ENCODE data around the gene C22orf23. TPM values are rescaled to one million over a fixed set of nuclear protein-coding genes. Genes with fewer than 3 reads are reported as not detected.

The C22orf23 gene
- polyA plus RNA-seq: 0.69 and 4.0 TPM in 2 replicates

DNA sequence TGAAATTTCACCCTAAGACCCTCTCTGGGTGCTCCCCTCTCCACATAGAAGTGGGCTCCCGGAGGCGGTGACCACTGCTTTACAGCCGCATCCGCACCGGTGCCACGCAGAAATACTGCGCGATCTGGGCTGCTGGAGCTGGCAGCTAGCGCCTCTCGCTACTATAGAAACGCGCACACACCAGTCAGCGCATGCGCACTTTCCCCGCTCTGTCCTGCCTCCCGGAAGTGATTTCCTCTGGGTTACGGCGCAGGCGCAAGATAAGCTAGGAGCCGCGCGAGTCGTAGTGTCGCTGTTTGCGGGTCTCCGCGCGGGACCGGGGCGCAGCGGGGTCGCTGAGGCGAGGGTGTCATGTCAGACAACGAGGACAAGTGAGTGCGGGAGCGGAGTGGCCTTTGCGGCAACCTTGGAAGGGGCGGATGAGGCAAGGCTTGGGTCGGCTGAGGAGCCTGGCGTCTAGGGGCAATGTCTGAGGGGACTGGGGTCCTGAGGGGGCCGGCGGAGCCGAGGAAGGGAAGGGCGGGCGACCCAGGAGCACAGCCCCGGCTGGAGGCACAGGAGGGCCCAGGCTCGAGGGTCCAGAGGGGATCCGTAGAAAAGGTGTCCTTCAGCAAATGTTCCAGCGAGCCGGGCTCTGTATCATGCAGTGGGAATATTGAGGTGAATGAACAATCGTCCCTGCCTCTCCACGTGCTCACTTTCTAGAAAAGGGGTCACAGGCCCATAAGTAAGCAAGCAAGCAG lies at the start of gene C22orf23, which contains the start of gene POLR2F:
TSS of gene C22orf23 (minus strand) at position 165 of the 743 bp plus-strand sequence. CDS start 452 bp downstream, outside the sequence.
TSS of gene POLR2F (plus strand) at position 263 of the 743 bp plus-strand sequence. CDS start at position 352, 89 bp downstream.

DNA sequence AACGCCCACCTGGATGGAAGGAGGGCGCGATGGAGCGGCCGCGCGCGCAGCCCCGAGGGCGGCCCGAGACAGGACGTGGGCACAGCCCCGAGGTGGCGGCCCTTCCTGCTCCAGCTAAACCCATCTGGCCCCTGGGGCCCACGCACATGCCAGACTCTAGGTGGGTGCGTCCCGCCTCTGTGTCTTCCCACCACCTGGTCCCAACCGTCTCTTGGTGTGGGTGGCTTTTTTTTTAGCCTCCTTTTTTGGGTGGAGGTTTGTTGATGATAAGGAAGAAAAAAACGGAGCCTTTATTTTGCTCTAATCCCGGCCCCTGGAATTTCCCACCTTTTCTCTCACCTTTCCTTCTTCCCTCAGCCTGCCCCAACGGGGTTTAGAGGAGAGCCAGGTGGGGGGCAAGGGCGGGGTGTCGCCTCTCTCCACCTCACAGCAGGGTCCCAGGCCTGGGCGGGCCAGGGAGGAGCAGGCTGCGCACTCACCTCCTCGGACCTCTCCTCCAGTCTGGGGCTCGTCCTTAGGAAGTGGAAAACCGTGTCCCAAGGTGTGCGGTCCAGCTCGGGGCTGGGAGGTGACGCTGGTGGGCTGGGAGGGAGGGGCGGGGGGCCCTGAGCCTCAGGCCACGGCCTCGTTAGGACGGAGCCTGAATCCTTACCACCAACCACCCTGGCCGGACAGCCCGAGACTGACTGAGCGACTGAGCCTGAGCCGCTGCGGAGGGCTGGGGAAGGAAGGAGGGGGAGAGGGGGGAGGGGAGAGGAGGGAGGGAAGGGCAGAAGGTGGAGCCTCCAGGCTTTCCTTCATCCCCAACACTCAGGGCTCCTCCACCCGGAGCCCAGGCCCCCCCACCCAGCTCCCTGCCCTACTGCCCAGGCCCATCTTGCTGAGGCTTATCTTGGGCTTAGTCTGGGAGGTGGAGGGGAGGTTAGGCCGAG lies 30.7 kb upstream of the C22orf23 start, which contains the start of gene SOX10:
TSS of gene SOX10 (minus strand) at position 696 of the 932 bp plus-strand sequence. CDS start 771 bp downstream, outside the sequence.

DNA sequence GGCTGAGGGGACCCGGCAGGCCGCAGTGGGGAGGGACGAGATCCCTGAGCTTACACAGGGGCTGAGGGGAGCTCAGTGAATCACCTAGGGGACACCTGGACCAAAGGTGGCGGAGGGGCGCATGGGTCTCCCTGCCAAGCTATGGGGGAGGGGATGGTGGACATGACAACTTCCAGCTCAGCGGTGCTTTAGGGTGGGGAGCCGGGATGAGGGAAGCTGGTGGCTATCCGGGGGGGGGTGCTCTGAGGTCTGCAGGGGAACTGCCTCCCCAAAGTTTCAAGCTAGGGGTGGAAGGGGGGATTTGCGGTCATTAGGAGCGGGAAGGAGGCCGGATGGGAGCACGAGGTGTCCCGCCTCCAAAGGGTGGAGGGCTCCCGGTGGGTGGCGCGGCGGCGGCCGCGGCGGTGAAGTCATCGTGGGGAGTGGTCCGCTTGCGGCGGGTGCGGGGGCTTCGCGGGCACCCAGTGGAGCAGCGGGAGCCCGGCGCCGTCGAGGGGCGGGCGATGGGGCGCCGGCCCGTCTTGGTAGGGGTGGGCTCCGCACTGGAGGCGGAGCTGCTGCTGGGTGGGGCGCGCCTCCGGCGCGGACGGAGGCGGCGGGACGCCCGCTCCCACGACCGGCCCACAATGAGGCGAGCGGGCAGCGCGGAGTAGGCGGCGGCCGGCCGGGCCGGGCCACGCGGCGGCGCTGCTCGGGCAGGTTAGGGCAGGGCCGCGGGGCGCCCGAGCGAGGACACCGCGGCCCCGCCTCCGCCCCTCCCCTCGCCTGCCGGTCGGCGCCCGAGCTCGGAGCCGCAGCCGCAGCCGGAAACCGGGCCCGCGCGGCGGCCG lies 47.7 kb downstream of the C22orf23 start, which contains the start of gene MICALL1:
TSS of gene MICALL1 (plus strand) at position 764 of the 830 bp plus-strand sequence. CDS start 126 bp downstream, outside the sequence.

Other genes starting within 250 kb of the C22orf23 start
- 8.8 and 26.1 TPM in 2 replicates for gene GCAT, start 145.7 kb downstream of the C22orf23 start, polyA plus RNA-seq
- gene GALR3, start 130.2 kb downstream of the C22orf23 start, polyA plus RNA-seq: not detected in 2 replicates
- gene ANKRD54, start 109.3 kb downstream of the C22orf23 start, polyA plus RNA-seq: 3.4 and 6.3 TPM in 2 replicates
- gene EIF3L, start 104.2 kb downstream of the C22orf23 start, polyA plus RNA-seq: 172 and 222 TPM in 2 replicates
- gene MICALL1, start 47.3 kb downstream of the C22orf23 start, polyA plus RNA-seq: 0.24 TPM in 1 of 2 replicates, not detected in the other
- 254 and 303 TPM in 2 replicates for gene POLR2F, start 98 bp upstream of the C22orf23 start, polyA plus RNA-seq
- gene SOX10, start 31.0 kb upstream of the C22orf23 start, polyA plus RNA-seq: 0.29 and 1.9 TPM in 2 replicates
- gene PICK1, start 103.8 kb upstream of the C22orf23 start, polyA plus RNA-seq: 2.5 and 3.9 TPM in 2 replicates
- not detected in 2 replicates for gene SLC16A8, start 130.6 kb upstream of the C22orf23 start, polyA plus RNA-seq
- gene BAIAP2L2, start 157.1 kb upstream of the C22orf23 start, polyA plus RNA-seq: not detected in 2 replicates
- gene PLA2G6, start 228.2 kb upstream of the C22orf23 start, polyA plus RNA-seq: 0.54 and 0.91 TPM in 2 replicates
- gene MAFF, start 248.4 kb upstream of the C22orf23 start, polyA plus RNA-seq: 0.56 TPM in 1 of 2 replicates, not detected in the other